HL-60/S4 treated with retinoic acid at 250 ng/mL for 4 days and 3 days (cell line): ENCODE measurements around the gene SSBP3.

Experiments
- in situ Hi-C: fragments of 300-500 bp; cut with MboI; formaldehyde crosslinking; loops from 2 replicates; pipeline ENCODE4 v1.7.0; 2022; ENCODE audit warnings: low sequenced_read_pairs

Gene SSBP3

DNA sequence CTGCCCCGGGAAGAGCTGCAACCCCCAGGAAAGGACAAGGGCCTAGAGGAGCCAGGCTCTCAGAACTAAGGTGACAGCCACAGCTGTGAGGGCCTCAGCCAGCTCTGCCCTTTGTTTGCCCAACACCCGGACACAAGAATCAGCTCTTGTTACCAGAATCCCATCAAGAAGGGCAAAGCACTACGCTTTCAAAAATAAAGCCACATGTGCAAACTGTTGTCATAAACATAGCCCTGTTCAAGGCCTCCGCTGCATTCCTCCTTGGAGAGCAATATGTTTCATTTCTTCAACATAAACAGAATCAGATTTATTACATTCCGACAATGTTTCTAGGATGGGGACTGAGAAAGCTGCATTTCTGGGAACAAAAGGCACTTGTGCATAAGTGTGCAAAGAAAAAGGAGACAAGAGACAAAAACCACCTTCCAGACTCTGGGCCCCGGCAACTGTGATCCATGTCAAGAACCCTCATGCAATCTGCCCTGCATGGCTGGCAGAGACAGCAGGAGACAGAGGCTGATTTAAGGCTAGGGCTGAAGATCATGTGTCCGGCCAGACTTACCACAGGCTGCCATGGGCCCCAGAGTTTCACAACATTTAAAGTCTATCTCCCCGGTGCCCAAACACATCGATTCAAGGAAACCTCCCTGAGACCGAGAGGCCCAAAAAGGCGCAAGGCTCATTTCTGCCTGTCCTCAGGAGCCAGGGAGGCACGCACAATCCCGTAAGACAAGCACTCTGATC is 71.0 kb downstream of the SSBP3 start:
- in situ Hi-C loops: no loop called here

DNA sequence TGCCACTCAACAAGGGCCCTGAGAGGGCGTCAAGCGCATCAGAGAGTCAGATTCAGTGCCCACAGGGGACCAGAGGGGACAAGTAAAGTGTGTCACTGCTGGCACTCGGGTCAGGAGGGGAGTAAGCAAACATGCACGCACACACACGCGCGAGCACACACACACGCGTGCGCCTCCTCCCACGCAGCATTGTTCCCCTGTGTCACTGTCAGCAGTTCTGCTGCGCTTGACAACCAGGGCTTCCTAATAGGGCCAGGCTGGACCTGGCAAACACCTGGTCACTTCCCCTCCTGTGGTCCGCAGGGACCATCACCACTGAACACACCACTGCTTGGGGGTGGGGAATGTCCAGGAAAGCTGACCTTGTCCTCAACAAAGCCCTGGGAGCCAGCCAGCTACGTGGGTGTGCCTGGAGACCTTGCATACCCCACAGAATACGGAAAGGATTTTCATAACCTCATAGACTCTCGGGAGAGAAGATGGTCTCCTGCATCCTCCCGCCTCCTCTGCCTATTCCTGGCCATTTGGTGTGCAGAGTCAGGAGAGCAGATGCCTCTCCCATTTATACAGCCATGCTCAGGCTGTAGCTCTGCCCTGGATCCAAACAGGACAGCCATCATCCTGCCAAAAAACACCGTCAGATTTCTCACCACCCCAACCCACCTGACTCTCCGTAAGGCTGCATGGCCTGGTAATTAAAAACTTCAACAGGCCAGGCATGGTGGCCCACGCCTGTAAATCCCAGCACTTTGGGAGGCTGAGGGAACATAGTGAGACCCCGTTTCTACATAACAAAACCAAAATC is 73.2 kb downstream of the SSBP3 start:
- in situ Hi-C loops: no loop called here

DNA sequence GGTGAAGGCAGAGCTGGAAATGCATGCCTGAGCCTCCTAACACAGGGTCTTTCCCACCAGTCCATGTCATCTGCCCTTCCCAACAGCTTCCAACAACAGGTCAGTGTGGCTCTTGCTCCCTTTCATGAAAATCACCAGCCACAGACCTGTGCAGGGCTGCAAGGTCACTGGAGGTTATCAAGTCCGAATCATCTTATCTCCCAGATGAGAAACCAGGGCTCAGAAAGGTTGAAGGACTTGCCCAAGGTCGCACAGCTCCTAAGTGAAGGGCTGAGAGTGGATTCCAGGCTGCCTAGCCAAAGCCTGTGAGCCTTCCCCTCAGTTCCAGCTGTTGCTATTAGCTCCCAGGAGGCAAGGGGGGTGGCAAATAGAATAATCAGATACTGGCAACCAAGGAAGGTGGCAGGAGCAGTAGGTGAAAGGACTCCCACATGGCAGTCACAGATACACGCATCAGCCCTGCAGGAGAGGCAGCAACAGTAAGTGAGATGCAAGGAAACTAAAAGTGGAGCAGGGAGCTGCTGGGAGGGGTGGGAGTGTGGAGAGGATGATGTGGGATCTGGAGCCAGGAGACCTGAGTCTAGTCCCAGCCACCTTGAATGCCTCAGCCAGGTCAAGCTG is 74.2 kb downstream of the SSBP3 start:
- in situ Hi-C loops: no loop called here

DNA sequence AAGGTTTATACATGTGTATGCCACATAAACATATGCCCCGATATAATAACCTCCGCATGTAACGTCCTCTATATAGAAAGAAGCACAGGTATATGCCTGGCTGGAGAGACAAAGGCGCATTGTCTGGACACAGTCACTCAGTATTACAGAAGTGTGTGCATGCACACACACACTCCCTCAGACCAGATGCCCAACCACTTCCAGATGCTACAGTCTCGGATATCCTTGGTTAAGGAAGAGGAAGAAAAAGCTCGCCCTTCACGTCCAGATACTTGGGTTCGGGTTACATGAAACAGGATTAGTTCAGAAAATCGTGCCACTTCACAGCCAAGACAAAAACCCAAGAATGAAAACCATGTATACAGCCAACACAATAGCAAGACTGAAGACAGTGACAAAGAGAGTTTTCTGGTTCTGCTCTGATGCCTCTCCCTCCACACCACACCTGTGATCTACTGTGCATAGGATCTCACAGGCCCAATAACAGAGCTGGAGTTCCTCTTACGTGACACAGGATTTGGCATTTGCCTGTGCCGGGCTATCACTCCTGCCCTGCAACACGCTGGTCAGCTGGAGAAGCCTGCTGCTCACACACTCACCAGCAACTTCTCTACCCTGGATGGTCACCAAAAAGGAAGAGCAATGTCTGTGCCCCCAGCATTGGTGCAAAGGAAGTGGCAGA is 75.0 kb downstream of the SSBP3 start:
- in situ Hi-C loops: no loop called here

DNA sequence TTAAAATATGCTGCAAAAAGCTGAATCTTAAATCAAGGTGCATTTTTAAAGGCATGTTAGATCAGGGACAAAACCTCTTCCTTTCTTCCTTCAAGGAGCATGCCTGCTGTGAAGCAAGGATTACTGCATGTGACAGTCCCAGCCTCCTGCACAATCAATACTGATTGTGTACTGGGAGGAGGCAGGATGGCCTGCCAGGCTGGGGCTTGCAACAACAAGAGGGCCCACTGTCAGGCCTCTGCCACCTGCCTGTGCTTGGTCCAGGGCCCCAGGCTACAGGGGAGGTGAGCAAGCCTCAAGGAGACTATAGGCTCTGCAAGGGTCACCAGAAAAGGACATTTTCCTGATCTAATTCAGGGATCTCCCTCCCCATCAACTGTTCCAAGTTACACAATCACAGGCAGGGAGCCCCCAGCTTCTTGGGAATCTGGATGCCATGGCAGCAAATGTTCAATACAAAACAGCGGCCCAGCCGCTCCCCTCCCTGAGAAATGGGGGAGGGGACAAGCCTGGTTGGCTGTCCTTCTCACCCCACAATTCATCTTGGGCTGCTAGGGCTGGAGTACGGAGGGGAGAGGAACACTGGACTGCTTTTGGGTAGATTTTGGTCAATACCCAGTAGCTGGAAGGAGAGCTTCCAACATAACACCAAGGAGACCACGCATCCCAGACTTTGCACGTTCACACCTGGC is 76.7 kb downstream of the SSBP3 start:
- in situ Hi-C loops: no loop called here

DNA sequence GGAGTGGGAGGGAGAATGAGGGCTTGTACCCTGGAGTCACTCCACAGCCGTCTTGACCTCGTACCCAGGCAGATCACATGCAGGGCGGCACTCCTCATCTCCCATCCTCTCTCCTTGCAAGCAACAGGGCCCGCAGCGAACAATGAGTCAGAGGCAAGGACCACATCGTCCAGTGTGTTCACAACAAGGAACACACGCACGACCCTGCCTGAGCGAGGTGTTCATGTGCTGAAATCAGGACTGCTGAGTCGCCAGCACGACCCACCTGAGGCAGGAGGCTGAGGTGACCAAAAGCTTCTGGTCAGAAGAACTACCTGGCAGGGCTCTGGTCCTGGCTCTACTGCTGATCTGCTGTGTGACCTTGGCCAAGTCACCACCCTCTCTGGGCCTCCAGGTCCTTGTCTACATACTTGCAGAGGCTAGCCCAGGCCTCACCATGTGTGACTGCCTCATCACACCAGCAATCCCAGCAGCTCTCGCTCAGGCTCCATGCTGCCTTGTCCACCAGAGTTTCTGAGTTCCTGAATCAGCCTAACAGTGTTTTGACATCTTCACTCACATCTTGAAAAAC is 78.0 kb downstream of the SSBP3 start:
- in situ Hi-C loops: no loop called here

DNA sequence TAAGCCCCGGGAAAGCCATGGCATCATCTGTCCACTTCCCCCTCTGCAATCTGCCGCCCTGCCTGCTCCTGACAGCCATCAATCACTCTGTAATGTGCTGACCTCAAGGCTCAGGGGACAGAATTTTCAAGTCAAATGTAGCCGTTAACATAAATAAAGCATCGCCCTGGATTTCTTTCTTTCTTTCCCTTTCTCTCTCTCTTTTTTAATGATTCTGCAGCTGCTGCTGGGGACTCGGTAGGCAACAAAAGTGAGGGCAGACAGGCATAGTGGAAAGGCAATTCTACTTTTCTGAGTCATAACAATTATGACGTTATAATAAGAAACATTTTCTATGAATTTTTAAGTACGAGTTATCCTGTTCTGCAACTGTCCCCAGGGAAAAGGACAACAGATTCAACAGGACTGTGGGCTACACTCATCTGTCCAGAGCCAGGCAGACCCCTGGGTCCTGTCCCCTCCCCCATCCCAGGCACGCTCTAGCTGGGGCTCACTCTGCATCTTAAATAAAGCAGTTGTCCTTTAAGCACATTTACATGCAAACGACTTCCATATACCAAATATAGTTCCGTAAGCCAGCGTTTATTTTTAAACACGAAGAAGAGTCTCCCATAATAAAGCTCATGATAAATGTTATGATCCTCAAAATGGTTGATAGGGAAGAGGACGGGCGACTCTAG is 78.7 kb downstream of the SSBP3 start:
- in situ Hi-C loops: no loop called here

DNA sequence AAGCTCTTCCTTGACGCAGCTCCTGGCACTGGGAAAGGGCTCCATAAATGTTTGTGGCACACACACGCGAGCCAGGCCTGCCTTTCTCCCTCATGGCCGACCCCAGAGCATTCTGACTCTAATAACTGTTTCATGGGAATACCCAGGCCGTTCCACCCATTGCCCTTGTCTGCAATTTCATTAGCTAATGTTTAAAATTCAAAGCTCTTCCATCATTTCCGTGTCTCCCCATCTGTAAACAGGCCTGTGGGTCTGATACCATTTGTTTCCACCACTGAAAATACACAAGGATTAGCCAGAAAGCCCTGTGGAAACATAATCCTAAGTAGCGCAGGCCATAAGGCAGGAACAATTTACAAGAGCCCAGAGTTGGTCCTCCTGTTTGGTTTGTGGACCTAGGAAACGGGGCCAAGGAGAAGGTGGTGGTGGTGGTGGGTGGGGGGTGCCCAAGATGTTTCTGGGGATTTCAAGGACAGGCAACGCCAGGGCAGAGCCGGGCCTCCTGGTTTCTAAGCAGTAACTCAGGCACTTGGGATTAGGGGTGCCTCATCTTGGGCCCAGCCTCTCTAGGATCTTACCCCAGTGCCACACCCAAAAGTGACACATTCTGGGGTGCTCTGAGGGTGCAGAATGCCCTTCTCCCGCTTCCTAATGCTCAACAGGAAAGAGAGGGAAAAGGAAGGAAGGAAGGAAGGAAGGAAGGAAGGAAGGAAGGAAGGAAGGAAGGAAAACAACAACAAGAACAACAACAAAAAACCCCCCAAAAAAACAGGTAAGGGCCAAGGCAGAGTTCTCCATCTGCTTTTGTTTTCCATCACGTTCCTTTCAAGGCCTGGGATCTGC is 79.4 kb downstream of the SSBP3 start:
- in situ Hi-C loops: no loop called here

DNA sequence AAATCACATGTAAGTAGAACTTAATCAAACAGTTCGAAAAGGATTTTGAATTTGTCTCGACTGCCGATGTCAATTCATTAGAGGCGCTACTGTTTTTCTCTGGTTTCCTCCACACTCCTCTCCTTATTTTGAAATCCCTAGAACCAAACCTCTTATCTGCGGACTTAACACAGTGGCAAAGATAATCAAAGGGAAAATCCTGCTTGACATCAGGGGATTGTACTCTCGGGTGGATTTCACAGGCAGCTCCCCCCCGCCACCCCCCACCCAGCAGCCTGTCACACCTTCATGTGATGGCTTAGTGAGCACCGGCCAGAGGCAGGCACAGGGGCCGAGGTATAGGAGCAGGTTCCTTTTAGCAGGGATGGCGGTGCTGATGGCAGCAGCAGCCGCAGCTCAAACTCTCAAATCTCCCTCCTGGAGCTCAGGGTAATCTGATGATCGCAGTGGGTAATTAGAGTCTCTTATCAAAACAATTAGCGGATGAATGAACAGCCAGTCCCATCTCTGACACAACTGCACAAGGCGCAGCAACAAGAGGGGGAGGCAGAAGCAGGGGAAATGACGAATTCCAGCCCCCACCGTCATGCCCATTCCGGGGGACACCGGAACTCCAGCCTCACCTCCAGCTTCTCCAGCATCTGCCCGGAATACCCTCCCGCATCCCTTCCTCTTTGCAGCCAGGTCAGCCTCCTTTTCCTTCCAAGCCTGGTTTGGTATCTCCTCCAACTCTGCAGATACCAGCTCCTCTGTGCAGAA is 80.3 kb downstream of the SSBP3 start:
- in situ Hi-C loops: no loop called here

DNA sequence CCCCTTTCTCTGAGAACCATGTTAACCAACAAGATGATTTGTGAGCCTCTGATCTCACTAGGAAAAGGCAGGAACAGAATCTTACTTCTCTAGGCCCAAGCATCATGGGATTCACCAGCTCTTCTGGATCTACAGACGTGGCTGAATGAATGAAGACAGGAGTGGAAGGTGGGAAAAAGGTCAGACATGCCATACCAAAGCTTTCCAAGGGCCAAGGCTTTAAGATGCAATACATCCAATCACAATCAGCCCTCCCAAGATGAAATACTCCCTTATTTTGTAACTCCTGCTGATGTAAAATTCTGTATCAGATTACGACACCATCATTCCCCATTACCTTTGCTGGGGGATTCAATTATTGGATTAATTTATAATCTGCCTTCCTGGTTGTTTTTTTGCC is 80.9 kb downstream of the SSBP3 start:
- in situ Hi-C loops: no loop called here

DNA sequence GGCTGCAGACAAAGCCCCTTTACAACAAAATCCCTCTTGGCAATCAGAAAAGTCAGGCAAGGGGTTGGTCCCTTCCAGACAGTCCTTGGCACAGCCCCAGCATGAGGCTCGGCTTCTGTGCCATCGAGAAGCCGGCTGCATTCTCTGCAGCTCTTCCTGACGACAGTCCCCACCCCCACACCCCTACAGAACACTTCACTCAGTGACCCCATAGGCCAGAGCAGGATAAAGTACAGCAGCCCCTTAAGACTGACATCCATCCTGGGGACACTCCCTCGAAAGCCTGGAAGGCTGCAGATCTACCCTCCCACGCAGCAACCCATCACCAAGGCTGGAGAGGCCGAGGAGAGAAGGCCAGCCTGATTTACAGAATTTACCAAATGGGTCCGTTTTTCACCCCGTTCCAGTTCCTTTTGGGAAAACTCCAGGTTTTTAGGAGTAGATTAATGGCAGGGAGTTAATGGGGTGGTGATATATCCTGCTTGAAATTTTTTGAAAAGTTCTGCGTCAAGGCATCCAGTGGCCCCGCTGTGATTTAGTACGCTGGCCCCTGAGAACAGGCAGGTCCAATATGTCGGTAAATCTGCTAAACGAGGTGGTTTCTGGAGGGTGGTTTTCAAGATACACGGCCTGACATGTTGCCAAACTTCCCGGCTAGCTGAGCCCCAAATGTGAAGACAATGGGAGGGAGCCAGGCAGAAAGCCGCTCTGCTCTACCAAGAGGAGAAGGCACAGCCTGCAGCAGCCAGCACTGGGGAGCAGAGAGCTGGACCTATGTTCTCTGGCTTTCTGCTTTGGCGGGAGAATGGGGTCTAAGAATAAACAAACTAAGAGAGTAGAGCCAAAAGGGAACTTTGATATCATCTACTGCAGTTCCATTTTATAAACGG is 81.7 kb downstream of the SSBP3 start:
- in situ Hi-C loops: loop anchor here (25.0 kb wide), 1 partner anchor 163 kb away; no protein-coding TSS in a partner anchor

DNA sequence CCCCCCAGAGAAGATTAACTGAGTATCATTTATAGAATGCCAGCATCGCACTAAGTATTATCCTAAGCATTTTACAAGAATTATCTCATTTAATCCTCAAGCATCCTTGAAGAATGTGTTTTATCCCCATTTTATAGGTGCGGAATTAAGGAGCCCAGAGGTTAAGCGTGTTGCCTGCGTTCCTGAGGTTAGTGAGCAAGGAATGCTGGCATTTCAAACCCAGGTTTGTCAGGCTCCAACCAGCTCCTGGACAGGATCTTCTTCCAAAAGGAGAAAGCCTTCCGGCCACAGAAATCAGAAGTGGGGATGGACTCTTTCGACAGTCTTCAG is 82.3 kb downstream of the SSBP3 start:
- in situ Hi-C loops: loop anchor here (25.0 kb wide), 1 partner anchor 163 kb away; no protein-coding TSS in a partner anchor

DNA sequence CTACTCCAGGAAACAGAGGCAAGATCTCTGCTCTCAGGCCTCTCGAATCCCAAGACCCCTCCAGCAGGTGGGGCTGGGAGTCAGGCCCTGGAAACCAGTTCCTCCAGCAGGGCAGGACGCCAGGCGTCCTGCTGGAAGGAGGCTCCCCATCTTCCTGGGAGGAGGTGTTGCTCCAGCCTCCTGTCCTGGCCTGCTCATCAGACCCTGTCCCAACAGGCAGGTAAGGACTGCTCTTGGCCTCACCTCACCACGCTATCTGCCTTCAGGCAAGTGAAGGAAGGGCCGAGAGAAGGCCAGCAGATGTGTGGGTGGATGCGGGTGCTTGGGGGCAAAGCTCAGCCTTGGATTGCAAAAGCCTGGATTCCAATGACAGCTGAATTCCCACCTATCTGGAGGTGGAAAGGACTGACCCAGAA is 82.9 kb downstream of the SSBP3 start:
- in situ Hi-C loops: loop anchor here (25.0 kb wide), 1 partner anchor 164 kb away; no protein-coding TSS in a partner anchor

DNA sequence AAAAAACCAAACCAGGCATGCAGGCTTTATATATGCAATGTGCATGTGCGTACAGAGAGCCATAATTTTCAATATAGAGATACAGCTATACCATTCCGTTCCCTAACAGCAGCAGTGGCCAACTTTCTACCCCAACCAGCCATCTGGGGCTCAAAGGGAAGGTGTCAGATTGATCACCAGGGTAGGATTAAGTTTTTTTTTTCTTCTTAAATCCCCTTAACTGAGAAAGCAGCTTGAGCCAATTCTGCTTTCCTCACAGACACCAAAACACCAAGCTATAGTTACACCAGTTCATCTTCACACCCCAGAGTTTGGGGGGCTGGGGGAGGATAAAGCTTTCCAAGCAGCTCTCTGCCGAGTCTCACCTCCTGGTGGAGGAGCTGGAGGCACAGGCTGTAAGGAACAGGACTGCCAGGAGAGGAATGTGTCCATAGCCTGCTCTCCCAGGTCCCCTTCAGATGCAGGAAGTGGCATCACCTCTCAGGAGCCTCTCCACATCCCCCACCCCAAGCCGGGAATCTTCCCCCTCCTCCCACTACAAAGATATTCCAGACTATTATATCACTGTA is 87.9 kb downstream of the SSBP3 start:
- in situ Hi-C loops: loop anchor here (25.0 kb wide), 1 partner anchor 169 kb away; no protein-coding TSS in a partner anchor

DNA sequence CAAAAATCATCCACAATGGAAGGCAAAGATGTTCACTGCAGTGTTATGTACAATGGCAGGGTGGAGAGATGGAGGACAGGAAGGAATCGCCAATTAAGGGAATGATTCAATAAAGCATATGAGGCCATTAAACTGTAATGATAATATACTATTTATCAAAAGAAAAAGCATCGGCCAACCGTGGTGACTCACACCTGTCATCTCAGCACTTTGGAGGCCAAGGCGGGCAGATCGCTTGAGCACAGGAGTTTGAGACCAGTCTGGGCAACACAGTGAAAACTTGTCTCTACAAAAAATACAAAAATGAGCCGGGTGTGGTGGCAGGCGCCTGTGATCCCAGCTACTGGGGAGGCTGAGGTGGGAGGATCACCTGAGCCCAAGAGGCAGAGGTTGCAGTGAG is 89.1 kb downstream of the SSBP3 start:
- in situ Hi-C loops: loop anchor here (25.0 kb wide), 1 partner anchor 170 kb away; no protein-coding TSS in a partner anchor

DNA sequence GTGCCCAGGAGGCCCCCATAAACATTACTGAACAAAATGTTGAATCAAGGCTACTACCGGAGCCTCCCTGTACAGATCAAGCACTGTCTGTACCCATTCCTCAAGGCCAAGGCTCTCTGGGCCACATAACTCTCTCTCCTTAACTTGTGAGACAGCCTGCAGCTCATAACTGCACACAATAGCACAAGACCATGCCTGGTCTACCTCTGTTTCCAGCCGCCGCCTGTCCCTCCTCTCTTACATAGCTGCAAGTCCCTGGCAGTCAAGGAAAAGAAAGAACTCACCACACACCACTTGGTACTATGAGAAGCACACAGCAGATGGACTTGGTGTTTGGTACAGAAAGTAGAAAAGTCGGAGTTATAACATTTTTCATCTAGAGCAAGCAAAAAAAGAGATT is 91.1 kb downstream of the SSBP3 start:
- in situ Hi-C loops: loop anchor here (25.0 kb wide), 1 partner anchor 172 kb away; no protein-coding TSS in a partner anchor
